Prostate gland (tissue), 2 donors: ENCODE results near the gene SLC38A10.

Experiments used
- CTCF ChIP-seq, 4 experiments: fragments of 200-600 bp in 2 of 4; fragments of 450-650 bp in 2 of 4; sonication (generic) in 2 of 4; IDR thresholded peaks; 1 replicate in 3 of 4; 2 replicates in 1 of 4; pipeline ENCODE4 v1.5.1; 2016 to 2019; ENCODE audit warnings: antibody characterized with exemption in 4 of 4, mild to moderate bottlenecking in 2 of 4, moderate library complexity in 2 of 4
- POLR2A ChIP-seq: fragments of 450-650 bp; IDR thresholded peaks from one replicate; pipeline ENCODE4 v1.6.1; 2016; ENCODE audit warnings: antibody characterized with exemption, mild to moderate bottlenecking
- POLR2AphosphoS5 ChIP-seq: sonication (generic); formaldehyde crosslinking; IDR thresholded peaks from one replicate; pipeline ENCODE4 v1.6.1; 2017; ENCODE audit warnings: antibody characterized with exemption

- TF ChIP-seq POLR2AphosphoS5 (no peak), CTCF (IDR thresholded peaks at IDR 0.05) (no peak), POLR2A (no peak)
These were observed 81.1 kb downstream of the SLC38A10 start for GRCh38 chr17:81213978-81214377.
